Chondrocyte (in vitro differentiated cells): Measurements from ENCODE around the gene TUBA3D. TPM values are rescaled to one million over a fixed set of nuclear protein-coding genes. Genes with fewer than 3 reads are reported as not detected.
"Not testable (repeated sequence)": the region's sequence is repeated elsewhere in the genome, so short reads cannot be mapped to it uniquely, and the experiment has no call there.

Experiments
- DNase-seq: peaks from one replicate; pipeline ENCODE4 v3.0.0; 2021; ENCODE audit warnings: mixed read lengths, low spot score
- H3K27ac Mint-ChIP-seq: one replicate; pipeline ENCODE4 v1.8.0; 2021; ENCODE audit warnings: mild to moderate bottlenecking, moderate library complexity, mixed read lengths; ENCODE audit not compliant: unreplicated experiment
- H3K27me3 Mint-ChIP-seq: 2 replicates; pipeline ENCODE4 v1.8.0; 2021; ENCODE audit warnings: low read depth, mixed read lengths
- H3K36me3 Mint-ChIP-seq: 2 replicates; pipeline ENCODE4 v1.8.0; 2021; ENCODE audit warnings: low read depth, mixed read lengths
- H3K4me1 Mint-ChIP-seq: 2 replicates; pipeline ENCODE4 v1.8.0; 2021; ENCODE audit warnings: low read depth, mild to moderate bottlenecking, mixed read lengths
- H3K4me3 Mint-ChIP-seq: one replicate; pipeline ENCODE4 v1.8.0; 2021; ENCODE audit warnings: mild to moderate bottlenecking, moderate library complexity, mixed read lengths; ENCODE audit not compliant: unreplicated experiment
- H3K9me3 Mint-ChIP-seq: 2 replicates; pipeline ENCODE4 v1.8.0; 2021; ENCODE audit warnings: low read depth, mixed read lengths
- total RNA-seq: library from RNA; stranded (reverse); gene quantifications from 3 replicates; pipeline ENCODE4 v1.2.1, GENCODE V29; 2021
- TF ChIP-seq, protein P1 (sequence below): fragments of 200-600 bp; sonication (generic); IDR thresholded peaks from 2 replicates; pipeline ENCODE4 v1.5.0; 2021; ENCODE audit warnings: antibody characterized with exemption, mild to moderate bottlenecking, moderate library complexity

TUBA3D gene
- total RNA-seq, 1 donor from 2014 or later, result not detected

DNA sequence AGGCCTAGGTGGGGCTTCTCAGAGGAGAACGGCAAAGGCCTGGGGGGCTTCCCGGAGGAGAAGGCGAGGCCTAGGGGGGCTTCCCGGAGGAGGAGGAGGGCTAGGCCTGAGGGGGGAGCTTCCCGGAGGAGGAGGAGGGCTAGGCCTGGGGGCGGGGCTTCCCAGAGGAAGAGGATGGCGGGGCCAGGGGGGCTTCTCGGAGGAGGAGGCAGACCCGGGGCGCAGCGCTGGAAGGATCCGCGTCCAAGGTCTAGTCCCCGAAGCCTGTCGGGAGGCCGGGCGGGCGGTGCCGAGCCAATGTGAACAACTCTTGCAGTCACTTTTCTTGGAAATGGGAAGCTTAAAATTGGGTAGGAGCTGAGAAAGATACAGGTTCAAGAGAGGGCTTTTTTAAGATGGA lies 30.0 kb upstream of the TUBA3D start:
- Mint-ChIP-seq H3K9me3 (no peaks in the 10 kb centered on the region), H3K27me3 (peaks cover 28% of the 10 kb centered on the region), H3K4me3 (no peak overlapping the region), H3K36me3 (peaks cover 2% of the 10 kb centered on the region), H3K4me1 (no peaks in the 10 kb centered on the region), H3K27ac (no peak overlapping the region)
- no peak for DNase-seq
- TF ChIP-seq, protein P1, sequence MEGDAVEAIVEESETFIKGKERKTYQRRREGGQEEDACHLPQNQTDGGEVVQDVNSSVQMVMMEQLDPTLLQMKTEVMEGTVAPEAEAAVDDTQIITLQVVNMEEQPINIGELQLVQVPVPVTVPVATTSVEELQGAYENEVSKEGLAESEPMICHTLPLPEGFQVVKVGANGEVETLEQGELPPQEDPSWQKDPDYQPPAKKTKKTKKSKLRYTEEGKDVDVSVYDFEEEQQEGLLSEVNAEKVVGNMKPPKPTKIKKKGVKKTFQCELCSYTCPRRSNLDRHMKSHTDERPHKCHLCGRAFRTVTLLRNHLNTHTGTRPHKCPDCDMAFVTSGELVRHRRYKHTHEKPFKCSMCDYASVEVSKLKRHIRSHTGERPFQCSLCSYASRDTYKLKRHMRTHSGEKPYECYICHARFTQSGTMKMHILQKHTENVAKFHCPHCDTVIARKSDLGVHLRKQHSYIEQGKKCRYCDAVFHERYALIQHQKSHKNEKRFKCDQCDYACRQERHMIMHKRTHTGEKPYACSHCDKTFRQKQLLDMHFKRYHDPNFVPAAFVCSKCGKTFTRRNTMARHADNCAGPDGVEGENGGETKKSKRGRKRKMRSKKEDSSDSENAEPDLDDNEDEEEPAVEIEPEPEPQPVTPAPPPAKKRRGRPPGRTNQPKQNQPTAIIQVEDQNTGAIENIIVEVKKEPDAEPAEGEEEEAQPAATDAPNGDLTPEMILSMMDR, result no peak

DNA sequence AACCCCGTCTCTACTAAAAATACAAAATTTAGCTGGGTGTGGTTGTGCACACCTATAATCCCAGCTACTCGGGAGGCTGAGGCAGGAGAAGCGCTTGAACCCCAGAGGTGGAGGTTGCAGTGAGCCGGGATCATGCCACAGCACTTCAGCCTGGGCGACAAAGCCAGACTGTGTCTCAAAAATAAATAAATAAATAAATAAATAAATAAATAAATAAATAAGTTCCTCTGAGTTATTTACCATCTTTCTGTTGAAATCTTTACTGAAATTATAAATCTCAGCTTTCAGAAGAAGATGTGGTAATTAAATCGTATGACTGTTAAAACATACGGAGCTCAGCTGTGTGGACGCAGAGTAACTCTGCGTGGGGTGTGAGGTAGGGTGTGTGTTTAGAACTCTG lies 27.9 kb upstream of the TUBA3D start:
- H3K4me1 Mint-ChIP-seq, H3K36me3 Mint-ChIP-seq, DNase-seq, H3K27ac Mint-ChIP-seq, H3K9me3 Mint-ChIP-seq, H3K4me3 Mint-ChIP-seq: not testable (repeated sequence)
- H3K27me3 Mint-ChIP-seq, result peaks cover 26% of the 10 kb centered on the region

DNA sequence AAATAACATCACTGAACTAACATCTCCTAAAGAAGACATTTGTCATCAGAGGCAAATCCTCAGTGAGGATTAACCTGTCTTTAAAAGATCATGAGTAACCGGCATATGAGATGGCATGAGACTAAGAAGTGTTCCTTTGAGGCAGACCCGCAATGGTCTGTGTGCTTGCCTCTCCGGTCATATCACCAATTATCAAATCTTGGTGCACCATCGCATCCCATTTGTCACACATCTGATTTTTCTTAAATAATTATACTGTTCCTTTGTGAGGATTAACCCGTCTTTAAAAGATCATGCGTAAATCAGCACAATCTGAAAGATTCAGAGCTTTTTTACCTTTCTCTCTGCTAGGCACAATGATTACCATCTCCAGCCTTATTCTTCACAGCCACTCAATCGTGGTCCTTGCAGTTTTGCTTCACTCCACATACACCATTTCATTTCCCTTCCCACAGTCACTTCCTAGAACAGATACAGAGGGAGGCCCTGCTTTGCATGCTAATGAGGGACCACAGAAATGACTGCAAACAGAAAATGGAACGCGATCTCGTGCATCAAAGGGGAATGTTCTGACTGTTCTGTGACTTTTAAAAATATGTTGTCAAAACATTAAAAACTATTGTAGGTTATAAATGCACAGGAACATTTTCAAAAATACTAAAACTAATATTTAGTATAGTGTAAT lies 24.5 kb upstream of the TUBA3D start:
- H3K27ac Mint-ChIP-seq, H3K4me1 Mint-ChIP-seq, H3K4me3 Mint-ChIP-seq, H3K36me3 Mint-ChIP-seq, DNase-seq, H3K9me3 Mint-ChIP-seq: not testable (repeated sequence)
- peaks cover 29% of the 10 kb centered on the region for H3K27me3 Mint-ChIP-seq

DNA sequence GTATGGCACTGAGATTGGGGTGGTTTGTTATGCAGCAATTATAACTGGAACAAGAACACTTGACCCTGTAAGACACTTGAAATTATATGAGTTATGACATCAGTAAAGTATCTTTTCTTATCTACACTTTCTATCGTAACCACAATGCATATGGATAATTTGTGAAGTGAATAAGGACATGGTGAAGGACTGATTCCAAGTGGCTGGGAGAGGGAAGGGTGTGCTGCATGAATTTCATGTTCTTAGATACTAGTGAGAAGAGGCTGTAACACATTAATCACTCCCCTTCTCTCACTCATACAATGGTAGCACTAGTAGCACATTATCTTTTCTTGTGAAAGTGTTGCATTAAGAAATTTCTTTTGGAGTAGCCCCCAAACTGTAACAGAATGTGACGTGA lies 21.0 kb upstream of the TUBA3D start:
- peaks cover 19% of the 10 kb centered on the region for H3K27me3 Mint-ChIP-seq
- DNase-seq, H3K4me1 Mint-ChIP-seq, H3K9me3 Mint-ChIP-seq, H3K27ac Mint-ChIP-seq, H3K36me3 Mint-ChIP-seq, H3K4me3 Mint-ChIP-seq: not testable (repeated sequence)

DNA sequence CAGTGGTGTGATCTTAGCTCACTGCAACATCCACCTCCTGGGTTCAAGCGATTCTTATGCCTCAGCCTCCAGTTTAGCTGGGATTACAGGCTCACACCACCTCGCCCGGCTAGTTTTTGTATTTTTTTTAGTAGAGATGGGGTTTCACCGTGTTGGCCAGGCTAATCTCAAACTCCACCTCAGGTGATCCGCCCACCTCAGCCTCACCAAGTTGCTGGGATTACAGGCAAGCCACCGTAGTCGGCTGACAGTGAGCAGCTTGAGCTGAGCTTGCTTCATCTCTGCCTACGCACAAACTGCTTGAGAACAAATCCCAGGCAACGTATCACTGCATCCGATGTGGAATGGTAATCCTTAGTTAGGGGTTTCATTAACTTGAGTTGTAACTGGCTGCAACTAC lies 8.2 kb upstream of the TUBA3D start:
- H3K4me1 Mint-ChIP-seq, DNase-seq, H3K4me3 Mint-ChIP-seq, H3K27me3 Mint-ChIP-seq, H3K36me3 Mint-ChIP-seq, H3K9me3 Mint-ChIP-seq, H3K27ac Mint-ChIP-seq: not testable (repeated sequence)

DNA sequence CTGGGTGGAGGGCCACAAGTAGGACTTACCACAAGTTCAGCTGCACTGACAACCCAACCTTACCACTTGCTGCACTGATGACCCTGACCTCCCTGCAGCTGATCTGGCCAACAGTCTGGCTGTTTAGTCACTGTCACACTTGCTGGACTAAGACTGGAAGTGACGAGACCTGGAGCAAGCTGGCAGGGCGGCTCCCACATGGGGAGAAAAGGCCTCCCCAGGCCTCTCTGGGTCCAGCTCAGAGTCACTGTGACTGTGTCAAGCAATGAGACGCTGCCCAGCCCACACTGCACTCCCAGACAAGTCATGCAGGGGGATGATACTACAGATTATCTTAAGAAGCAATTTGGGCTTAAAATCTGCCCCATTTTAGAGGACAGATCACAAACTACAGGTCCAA lies 5.0 kb upstream of the TUBA3D start:
- not testable (repeated sequence) for H3K9me3 Mint-ChIP-seq, H3K36me3 Mint-ChIP-seq, H3K4me1 Mint-ChIP-seq, DNase-seq, H3K4me3 Mint-ChIP-seq, H3K27me3 Mint-ChIP-seq, H3K27ac Mint-ChIP-seq

DNA sequence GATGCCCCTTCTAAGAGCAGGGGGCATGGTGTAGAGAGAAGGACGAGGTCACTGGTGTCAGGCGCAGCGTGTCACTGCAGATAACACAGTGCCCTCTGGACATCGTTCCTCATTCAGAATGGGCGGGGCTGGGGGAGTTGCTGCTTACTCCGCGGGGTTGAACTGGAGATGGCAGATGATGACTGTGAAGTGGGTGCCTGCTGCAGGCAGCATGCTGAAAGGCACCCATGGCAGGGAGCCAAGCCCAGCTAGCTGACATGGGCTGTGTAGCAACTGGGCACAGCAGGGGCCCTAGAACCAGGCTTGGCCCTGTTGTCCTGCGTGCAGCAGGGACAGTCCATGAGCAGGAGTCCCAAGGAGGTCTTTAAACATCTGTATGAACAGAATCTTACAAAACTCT lies 4.3 kb upstream of the TUBA3D start:
- H3K27me3 Mint-ChIP-seq, H3K4me3 Mint-ChIP-seq, H3K4me1 Mint-ChIP-seq, H3K9me3 Mint-ChIP-seq, DNase-seq, H3K27ac Mint-ChIP-seq, H3K36me3 Mint-ChIP-seq: not testable (repeated sequence)

DNA sequence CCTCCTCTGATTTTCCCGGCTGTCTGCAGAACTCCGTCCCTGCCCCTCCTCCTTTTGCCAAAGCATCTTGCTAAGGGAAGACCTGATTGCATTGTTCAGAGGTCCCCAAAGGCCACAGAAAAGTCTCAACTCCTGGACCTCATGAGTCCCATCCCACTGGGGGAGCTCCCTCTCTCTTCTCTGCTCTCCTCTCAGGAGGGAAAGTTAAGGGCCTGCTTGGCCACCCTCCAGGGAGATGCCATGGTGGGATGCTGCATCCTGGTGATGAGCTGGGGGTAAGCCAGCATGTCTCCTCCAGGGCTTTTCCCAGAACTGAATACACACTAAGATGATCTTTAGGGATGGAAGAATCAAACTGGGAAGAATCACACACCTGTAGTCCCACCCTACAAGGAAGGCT lies 2.7 kb upstream of the TUBA3D start:
- H3K27me3 Mint-ChIP-seq, H3K4me3 Mint-ChIP-seq, H3K36me3 Mint-ChIP-seq, H3K27ac Mint-ChIP-seq, H3K4me1 Mint-ChIP-seq, H3K9me3 Mint-ChIP-seq, DNase-seq: not testable (repeated sequence)

DNA sequence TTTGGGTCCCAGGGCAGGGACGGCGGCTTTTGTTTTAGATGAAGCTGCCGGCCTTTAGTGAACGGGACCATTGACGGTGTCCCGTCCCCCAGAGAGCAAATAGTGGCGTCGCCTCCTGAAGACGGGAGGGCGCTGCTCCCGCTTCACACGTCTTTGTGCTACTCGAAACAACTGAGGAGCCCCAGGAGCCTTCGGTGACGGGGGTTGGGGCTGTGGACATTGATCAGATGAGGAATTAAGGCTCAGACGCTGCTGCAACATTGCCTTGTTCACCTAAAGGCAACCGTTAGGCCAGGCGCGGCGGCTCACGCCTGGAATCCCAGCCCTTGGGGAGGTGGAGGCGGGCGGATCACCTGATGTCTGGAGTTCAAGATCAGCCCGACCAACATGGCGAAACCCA lies 444 bp downstream of the TUBA3D start:
- H3K4me1 Mint-ChIP-seq, H3K9me3 Mint-ChIP-seq, H3K27me3 Mint-ChIP-seq, H3K36me3 Mint-ChIP-seq, H3K27ac Mint-ChIP-seq, H3K4me3 Mint-ChIP-seq, DNase-seq: not testable (repeated sequence)

DNA sequence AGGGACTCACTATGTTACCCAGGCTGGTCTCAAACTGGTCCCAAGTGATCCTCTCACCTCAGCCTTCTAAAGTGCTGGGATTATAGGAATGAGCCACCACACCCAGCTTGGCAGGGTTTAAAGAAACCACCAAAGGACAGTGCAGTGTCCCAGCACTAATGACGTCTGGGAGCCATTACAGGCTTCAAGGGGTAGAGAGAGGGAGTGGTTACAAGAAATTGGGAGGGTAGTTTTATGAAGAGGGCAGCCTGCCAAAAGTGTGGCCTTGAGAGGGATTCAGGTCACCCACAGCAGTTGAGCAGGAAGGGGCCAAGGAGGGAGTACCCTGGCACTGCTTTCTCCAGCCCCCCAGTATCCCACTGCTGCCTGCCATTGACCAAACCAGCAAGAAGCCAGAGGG lies 1.3 kb downstream of the TUBA3D start:
- H3K36me3 Mint-ChIP-seq, H3K4me3 Mint-ChIP-seq, H3K9me3 Mint-ChIP-seq, H3K27ac Mint-ChIP-seq, H3K27me3 Mint-ChIP-seq, H3K4me1 Mint-ChIP-seq, DNase-seq: not testable (repeated sequence)

DNA sequence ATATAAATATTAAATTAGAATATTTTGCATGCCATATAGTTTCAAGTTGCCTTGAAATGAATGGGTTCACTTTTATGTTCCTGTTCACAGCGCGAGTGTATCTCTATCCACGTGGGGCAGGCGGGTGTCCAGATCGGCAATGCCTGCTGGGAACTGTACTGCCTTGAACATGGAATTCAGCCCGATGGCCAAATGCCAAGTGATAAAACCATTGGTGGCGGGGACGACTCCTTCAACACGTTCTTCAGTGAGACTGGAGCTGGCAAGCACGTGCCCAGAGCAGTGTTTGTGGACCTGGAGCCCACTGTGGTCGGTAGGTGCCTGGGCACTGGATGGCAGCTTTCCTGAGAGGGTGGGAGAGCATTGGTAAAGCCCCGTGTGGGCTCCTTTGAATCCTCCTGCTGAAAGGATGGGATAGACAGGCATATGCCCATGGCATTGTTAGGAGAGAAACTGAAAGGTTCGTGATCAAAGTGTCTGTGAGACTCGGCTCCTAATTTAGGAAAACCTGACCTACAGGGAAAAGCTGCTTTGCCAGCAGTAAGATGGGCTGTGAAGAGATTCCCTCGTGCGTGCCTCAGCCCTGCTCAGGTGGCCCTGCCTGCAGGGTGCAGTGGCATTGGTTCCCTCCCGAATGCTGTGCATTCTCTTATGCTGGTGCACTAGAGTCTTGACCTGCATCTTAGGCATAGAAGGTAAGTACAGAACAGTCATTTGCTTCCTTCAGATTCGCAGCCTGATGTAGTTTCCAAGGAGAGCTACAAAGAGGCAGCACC lies 2.3 kb downstream of the TUBA3D start:
- not testable (repeated sequence) for H3K9me3 Mint-ChIP-seq, H3K27me3 Mint-ChIP-seq, DNase-seq, H3K4me3 Mint-ChIP-seq, H3K36me3 Mint-ChIP-seq, H3K4me1 Mint-ChIP-seq, H3K27ac Mint-ChIP-seq

DNA sequence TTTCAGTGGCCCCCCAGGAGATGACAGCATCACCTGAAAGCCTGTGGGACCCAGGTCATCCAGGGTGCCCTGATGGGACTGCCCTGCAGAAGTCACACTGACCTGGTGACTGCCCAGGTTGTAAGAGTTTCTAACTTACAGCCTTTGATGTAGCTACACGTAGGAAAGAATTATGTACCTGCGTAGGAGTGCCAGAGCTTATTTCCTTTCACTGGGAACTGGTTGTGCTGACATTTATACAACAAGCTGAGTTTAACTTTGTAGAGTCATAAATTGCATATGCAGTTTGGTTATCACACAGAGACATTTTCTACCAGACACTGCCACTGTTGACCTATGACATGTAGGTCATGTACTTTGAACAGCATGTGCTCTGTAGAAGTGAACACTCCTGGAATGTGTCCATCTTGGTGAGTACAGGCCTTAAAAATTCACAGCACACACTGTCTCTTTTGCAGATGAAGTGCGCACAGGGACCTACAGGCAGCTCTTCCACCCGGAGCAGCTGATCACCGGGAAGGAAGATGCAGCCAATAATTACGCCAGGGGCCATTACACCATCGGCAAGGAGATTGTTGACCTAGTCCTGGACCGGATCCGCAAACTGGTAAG lies 3.0 kb downstream of the TUBA3D start:
- DNase-seq, H3K4me3 Mint-ChIP-seq: not testable (repeated sequence)

More for the DNA sequence above, 3.0 kb downstream of the TUBA3D start:
- H3K4me1 Mint-ChIP-seq, H3K9me3 Mint-ChIP-seq, H3K27me3 Mint-ChIP-seq, H3K36me3 Mint-ChIP-seq, H3K27ac Mint-ChIP-seq: not testable (repeated sequence)
